Sigmoid colon (tissue), 4 donors: ENCODE data around the gene IGSF21.

Experiments used
- POLR2A ChIP-seq, 2 donors: fragments of 450-650 bp; IDR thresholded peaks; one replicate each; pipeline ENCODE4 v1.6.1; 2016; ENCODE audit warnings: antibody characterized with exemption in 2 of 2, mild to moderate bottlenecking in 2 of 2, moderate library complexity in 2 of 2
- POLR2AphosphoS5 ChIP-seq, 4 donors: sonication (generic); formaldehyde crosslinking; IDR thresholded peaks; one replicate each; pipeline ENCODE4 v1.6.1; 2017; ENCODE audit warnings: antibody characterized with exemption in 4 of 4
- TF ChIP-seq, protein P1 (sequence below), 4 experiments: fragments of 450-650 bp in 3 of 4; fragments of 200-600 bp in 1 of 4; IDR thresholded peaks; one replicate each; pipeline ENCODE4 v1.5.1; 2016 to 2019; ENCODE audit warnings: antibody characterized with exemption in 4 of 4, mild to moderate bottlenecking in 3 of 4, moderate library complexity in 2 of 4

DNA sequence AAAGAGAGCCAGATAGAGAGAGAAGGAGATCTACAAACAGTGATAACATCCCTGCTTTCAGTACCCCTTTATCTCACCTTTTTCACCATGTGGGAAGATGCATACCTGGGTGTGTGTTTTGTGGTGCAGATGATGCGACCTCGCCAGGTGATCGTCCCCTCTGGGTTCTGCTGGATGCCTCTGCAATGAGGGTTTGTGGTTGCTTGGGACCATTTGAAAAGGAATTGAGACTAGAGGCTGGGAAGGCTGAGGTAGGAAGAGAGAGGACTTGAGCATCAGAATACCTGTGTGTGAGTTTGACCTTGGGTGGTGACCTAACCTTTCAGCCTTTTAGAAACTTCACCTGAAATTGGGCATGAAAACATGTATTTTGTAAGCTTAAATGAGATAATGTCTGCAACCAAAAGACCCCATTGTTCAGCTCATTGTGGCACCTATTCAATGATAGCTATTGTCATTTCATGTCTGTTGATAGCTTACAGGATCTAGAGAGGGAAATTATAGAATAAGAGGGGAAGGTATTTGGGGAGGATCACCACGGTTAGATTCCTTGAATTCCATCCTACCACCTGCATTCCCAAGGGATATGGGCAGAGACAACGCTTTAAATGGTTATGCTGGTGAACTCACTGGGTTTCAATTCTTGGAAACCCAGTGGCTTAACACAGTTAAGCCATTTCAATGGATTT, 125.7 kb downstream of the IGSF21 start:
- TF ChIP-seq POLR2AphosphoS5 (IDR thresholded peaks at IDR 0.05): no peak
- TF ChIP-seq, protein P1, sequence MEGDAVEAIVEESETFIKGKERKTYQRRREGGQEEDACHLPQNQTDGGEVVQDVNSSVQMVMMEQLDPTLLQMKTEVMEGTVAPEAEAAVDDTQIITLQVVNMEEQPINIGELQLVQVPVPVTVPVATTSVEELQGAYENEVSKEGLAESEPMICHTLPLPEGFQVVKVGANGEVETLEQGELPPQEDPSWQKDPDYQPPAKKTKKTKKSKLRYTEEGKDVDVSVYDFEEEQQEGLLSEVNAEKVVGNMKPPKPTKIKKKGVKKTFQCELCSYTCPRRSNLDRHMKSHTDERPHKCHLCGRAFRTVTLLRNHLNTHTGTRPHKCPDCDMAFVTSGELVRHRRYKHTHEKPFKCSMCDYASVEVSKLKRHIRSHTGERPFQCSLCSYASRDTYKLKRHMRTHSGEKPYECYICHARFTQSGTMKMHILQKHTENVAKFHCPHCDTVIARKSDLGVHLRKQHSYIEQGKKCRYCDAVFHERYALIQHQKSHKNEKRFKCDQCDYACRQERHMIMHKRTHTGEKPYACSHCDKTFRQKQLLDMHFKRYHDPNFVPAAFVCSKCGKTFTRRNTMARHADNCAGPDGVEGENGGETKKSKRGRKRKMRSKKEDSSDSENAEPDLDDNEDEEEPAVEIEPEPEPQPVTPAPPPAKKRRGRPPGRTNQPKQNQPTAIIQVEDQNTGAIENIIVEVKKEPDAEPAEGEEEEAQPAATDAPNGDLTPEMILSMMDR (IDR thresholded peaks at IDR 0.05): no peak
- no peak for TF ChIP-seq POLR2A (IDR thresholded peaks at IDR 0.05)
